Measurements from ENCODE around the gene MTHFD2L. TPM values are rescaled to one million over a fixed set of nuclear protein-coding genes. Genes with fewer than 3 reads are reported as not detected.

Gene MTHFD2L
- total RNA-seq, 4 donors from 2014 or later = 22.3 to 30.8 (median 27.0) TPM

DNA sequence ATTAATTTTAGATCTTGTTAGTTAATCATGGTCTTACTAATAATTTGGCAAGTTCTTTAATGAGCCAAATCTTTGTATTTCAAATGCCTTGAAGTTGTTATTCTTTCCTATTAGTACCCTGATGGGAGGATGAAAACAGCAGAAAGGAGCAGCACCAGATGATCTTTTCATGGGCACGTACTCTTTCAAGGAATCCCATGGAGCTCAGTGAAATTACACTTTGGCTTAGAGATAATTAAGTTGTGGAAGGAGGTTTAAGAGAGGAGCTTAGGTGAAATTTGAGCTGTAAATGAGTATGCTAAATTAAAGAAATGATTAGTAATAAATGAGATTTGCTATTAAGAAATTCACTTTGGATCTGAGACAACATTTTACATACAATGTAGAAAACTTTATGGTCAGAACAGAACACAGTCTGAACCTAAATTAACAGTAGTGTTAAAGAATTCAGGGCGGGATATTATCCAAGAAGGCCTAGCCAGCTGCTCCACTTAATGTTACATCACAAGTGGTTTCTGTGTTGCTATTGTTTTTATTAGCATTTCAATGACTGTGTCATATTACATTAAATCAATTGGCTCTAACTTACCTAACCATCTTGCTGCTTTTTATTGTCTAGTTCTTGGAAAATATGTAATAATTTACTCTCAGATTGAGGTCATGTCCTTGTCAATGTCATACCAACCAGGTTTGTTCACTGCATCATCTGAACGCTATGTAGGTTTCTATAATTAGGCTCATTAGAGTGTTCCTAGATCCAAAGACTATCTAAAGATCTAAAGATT is 3.9 kb downstream of the MTHFD2L start:
- WGBS, 2 donors = 77 to 78% methylated on average over 3 of the region's 3 CpGs
- Histone ChIP-seq H3K27me3 (no peaks in the 10 kb centered on the region), H3K4me1 (peaks cover 4 to 17% of the 10 kb centered on the region in 2 donors), H3K9me3 (no peaks in the 10 kb centered on the region), H3K27ac (peak overlapping the region in 1 of 3 donors; percentile 2), H3K4me3 (replicated peaks in 1 of 3) (no peak overlapping the region), H3K36me3 (no peaks in the 10 kb centered on the region)
- DNase-seq = no peak
- TF ChIP-seq CTCF (IDR thresholded peaks at IDR 0.05) = no peak
- no peak for TF ChIP-seq POLR2A (IDR thresholded peaks at IDR 0.05)
- intact Hi-C loops (cut with DNase I) = no loop called here

DNA sequence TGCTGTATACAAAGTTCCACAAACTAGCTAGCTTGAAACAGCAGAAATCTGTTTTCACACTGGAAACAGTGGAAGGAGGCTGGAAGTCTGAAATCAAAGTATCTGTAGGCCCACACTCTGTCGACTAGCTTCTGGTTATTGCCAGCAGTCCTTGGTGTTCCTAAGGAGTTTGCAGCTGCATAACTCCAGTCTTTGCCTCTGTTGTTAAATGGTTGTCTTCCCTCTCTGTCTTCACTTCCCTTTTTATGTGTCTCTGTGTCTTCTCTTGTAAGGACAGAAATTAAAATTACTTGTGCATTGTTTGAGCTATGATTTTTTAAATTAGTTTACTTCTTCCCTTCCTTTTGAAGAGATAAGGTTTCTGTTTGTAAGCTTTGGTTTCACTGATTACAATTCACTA is 8.2 kb downstream of the MTHFD2L start:
- TF ChIP-seq CTCF (IDR thresholded peaks at IDR 0.05) = no peak
- intact Hi-C loops (cut with DNase I) = no loop called here
- Histone ChIP-seq H3K4me1 (peaks cover 4% of the 10 kb centered on the region in 2 donors), H3K9me3 (no peaks in the 10 kb centered on the region), H3K27ac (no peak overlapping the region), H3K27me3 (no peaks in the 10 kb centered on the region), H3K36me3 (no peaks in the 10 kb centered on the region), H3K4me3 (replicated peaks in 1 of 3) (no peak overlapping the region)
- 71 to 73% methylated on average over 1 of the region's 1 CpG for WGBS, 2 donors
- DNase-seq = no peak

DNA sequence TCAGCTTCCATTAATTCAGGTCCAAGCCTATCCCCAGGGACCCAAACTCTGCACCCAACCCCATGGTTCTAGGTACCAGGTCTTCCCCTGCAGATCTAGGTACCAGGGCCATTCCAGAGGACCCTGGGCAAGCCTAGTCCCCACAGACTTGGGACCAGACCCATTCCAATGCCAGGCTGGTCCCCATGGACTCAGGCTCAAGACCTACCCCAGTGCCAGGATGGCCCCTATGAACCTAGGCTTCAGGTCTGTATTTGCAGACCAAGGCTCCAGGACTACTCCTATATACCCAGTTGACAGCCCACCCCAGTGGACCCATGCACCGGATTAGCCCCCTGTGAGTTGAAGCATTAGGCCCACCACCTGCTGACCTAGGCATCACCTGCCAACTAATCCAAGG is 8.9 kb downstream of the MTHFD2L start:
- Histone ChIP-seq H3K4me3 (replicated peaks in 1 of 3) (no peak overlapping the region), H3K36me3 (no peaks in the 10 kb centered on the region), H3K27ac (no peak overlapping the region), H3K9me3 (no peaks in the 10 kb centered on the region), H3K27me3 (no peaks in the 10 kb centered on the region), H3K4me1 (peaks cover 0 to 1% of the 10 kb centered on the region in 2 donors)
- 100% methylated on average over 1 of the region's 1 CpG; no CpG with 5 or more reads in 1 of the 2 donors for WGBS, 2 donors
- intact Hi-C loops (cut with DNase I) = no loop called here
- no peak for DNase-seq
- TF ChIP-seq POLR2A (IDR thresholded peaks at IDR 0.05) (no peak), CTCF (IDR thresholded peaks at IDR 0.05) (no peak)

- H3K36me3 ChIP-seq = no peaks in the 10 kb centered on the region
- TF ChIP-seq POLR2A (IDR thresholded peaks at IDR 0.05) = no peak
- no peak for TF ChIP-seq CTCF (IDR thresholded peaks at IDR 0.05)
- no peak for DNase-seq
- no peaks in the 10 kb centered on the region for H3K27me3 ChIP-seq
- 97 to 98% methylated on average over 2 of the region's 2 CpGs for WGBS, 2 donors
- intact Hi-C loops (cut with DNase I) = no loop called here
- H3K9me3 ChIP-seq = no peaks in the 10 kb centered on the region
- no peak overlapping the region for H3K4me3 ChIP-seq (replicated peaks in 1 of 3)
- no peaks in the 10 kb centered on the region for H3K4me1 ChIP-seq
- no peak overlapping the region for H3K27ac ChIP-seq
Measured at GRCh38 chr4:74167585-74167984, 9.7 kb downstream of the MTHFD2L start.

- no peak overlapping the region for H3K4me3 ChIP-seq (replicated peaks in 1 of 3)
- no peaks in the 10 kb centered on the region for H3K27me3 ChIP-seq
- H3K9me3 ChIP-seq = no peaks in the 10 kb centered on the region
- H3K36me3 ChIP-seq = no peaks in the 10 kb centered on the region
- no peak for DNase-seq
- TF ChIP-seq CTCF (IDR thresholded peaks at IDR 0.05) = no peak
- no peak for TF ChIP-seq POLR2A (IDR thresholded peaks at IDR 0.05)
- no peaks in the 10 kb centered on the region for H3K4me1 ChIP-seq
- WGBS, 2 donors = 91 to 93% methylated on average over 2 of the region's 2 CpGs
- no peak overlapping the region for H3K27ac ChIP-seq
- intact Hi-C loops (cut with DNase I) = no loop called here
Measured at GRCh38 chr4:74168841-74169240, 10.9 kb downstream of the MTHFD2L start.
